Small intestine (tissue), 7 donors: ENCODE measurements around the gene TOX3. TPM values are rescaled to one million over a fixed set of nuclear protein-coding genes. Genes with fewer than 3 reads are reported as not detected.
A peak's percentile ranks its signal among the peaks of the same experiment; 100 is the strongest.

Experiments
- DNase-seq, 2 donors: peaks; one replicate each; pipeline versions ENCODE4 v3.0.0 to v3.0.0-alpha.2; 2013
- FAIRE-seq: peaks from 2 replicates; lab custom pipeline; 2012; peaks lifted over from hg19 to GRCh38; lab: Jason Lieb, UNC
- H3K27ac ChIP-seq, 3 donors: one replicate each; pipeline ENCODE4 v1.5.1; 2013; ENCODE audit warnings: low read length in 2 of 3, mild to moderate bottlenecking in 2 of 3, control low read depth in 1 of 3, inconsistent platforms in 1 of 3, low read depth in 1 of 3, moderate library complexity in 1 of 3
- H3K27me3 ChIP-seq, 3 donors: one replicate each; pipeline ENCODE4 v1.6.1; 2013; ENCODE audit warnings: low read length in 3 of 3, inconsistent platforms in 1 of 3; ENCODE audit not compliant: control insufficient read depth in 3 of 3, insufficient read depth in 3 of 3
- H3K36me3 ChIP-seq, 3 donors: one replicate each; pipeline ENCODE4 v1.6.1; 2013; ENCODE audit warnings: low read length in 3 of 3, inconsistent platforms in 1 of 3, low read depth in 1 of 3, mild to moderate bottlenecking in 1 of 3, moderate library complexity in 1 of 3; ENCODE audit not compliant: control insufficient read depth in 3 of 3, insufficient read depth in 2 of 3
- H3K4me1 ChIP-seq, 3 donors: one replicate each; pipeline ENCODE4 v1.6.1; 2013; ENCODE audit warnings: low read length in 2 of 3, inconsistent platforms in 1 of 3, low read depth in 1 of 3, mild to moderate bottlenecking in 1 of 3, moderate library complexity in 1 of 3; ENCODE audit not compliant: control insufficient read depth in 3 of 3, insufficient read depth in 2 of 3
- H3K4me3 ChIP-seq, 3 donors: one replicate each; pipeline ENCODE4 v1.5.1; 2013; ENCODE audit warnings: low read length in 3 of 3, control low read depth in 1 of 3, inconsistent platforms in 1 of 3, low read depth in 1 of 3, mild to moderate bottlenecking in 1 of 3, moderate library complexity in 1 of 3
- H3K9me3 ChIP-seq, 2 donors: one replicate each; pipeline ENCODE4 v1.6.1; 2013; ENCODE audit warnings: low read depth in 1 of 2, low read length in 1 of 2; ENCODE audit not compliant: control insufficient read depth in 2 of 2, insufficient read depth in 1 of 2
- WGBS, 3 donors: extraction: QIAGEN DNeasy Blood & Tissue Kit; methylation state at CpG; one replicate each; pipeline ENCODE4 v1.1.7; 2013; 5-methylcytosine and 5-hydroxymethylcytosine counted together
- polyA plus RNA-seq, 4 donors: library from polyadenylated mRNA; stranded (reverse) in 3 of 4; unstranded in 1 of 4; fragments of 200-250 nt in 3 of 4; fragments of 120-200 nt in 1 of 4; gene quantifications; one replicate each; pipeline versions ENCODE4 v1.2.1 to v1.2.3, GENCODE V29; 2013
- donor health status: healthy with polysubstance abuse.
- donor health status: control.
- donor health status: control.
- donor health status: Bipolar disorder and iron deficiency.
- donor health status: healthy.

The TOX3 gene
- polyA plus RNA-seq, 4 donors, result 8.9 to 13.1 (median 9.7) TPM

DNA sequence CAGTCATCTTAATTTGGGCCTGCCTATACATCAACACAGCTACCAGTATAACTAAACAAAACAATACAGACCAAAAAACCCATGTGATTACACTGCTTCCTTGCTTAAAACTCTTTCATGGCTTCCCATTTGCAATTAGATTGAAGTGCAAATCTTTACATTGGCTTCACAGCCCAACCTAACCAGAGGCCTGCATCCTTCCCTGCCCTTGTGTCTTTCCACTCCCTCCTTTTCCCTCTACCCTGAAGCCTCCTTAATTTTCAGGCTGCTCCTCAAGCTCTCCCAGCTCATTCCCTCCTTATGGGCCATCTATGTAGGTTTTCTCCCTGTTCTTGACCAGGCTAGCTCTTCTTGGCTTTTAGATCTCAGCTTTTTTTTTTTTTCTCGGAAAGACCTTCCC, 147.8 kb downstream of the TOX3 start:
- WGBS, 3 donors, result 69 to 85% (median 84%) methylated on average over 1 of the region's 1 CpG
- H3K27me3 ChIP-seq, result no peaks in the 10 kb centered on the region
- H3K4me3 ChIP-seq, result no peak overlapping the region
- peak overlapping the region in 1 of 3 donors; percentile 20 for H3K27ac ChIP-seq
- FAIRE-seq (no peak), DNase-seq (no peak)
- no peaks in the 10 kb centered on the region for H3K9me3 ChIP-seq
- H3K36me3 ChIP-seq, result no peaks in the 10 kb centered on the region
- H3K4me1 ChIP-seq, result peaks cover 0 to 3% (median 2%) of the 10 kb centered on the region in 3 donors

DNA sequence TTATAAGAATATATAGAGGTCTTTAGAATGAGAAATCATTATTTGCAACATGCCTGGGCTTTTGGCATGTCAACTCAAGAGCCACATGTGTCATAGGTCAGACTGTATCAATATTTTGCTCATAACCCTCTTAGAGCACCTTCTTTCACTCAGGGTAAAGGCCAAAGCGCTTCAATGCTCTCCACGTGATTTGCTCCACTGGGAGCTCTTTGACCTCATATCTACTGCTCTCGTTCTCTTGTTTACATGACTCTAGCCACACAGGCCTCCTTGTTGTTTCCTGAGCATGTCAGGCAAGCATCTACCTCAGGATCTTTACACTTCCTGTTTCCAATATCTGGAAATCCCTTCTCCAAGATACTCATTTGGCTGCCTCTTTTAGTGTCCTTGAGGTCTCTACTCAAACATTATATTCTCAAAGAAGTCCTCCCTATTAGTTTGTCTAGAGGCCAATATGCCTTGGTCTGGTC, 148.4 kb downstream of the TOX3 start:
- FAIRE-seq (no peak), DNase-seq (peak; percentile 33 to 80)

DNA sequence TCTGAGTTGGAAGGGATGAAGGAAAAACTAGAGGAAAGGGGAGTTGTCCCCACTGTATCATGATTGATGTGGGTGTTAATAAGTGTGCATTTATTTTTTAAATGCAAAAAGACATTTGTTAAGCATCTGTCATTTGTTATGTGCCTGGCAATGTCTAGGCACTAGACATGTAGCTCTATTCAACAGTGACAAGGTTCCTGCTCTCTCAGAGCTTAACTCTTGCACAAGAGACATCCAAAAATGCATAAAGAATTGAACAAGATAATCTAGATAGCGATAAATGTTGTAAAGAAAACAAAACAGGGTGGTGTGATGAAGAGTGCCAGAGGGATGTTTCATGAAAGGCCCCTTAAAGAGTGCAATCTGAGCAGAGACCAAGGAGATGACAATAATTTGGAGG, 148.9 kb downstream of the TOX3 start:
- peak overlapping the region in 1 of 3 donors; percentile 48 for H3K27ac ChIP-seq
- FAIRE-seq (no peak), DNase-seq (no peak)
- WGBS, 3 donors, result 76 to 87% (median 85%) methylated on average over 1 of the region's 1 CpG
- no peaks in the 10 kb centered on the region for H3K9me3 ChIP-seq
- H3K36me3 ChIP-seq, result no peaks in the 10 kb centered on the region
- peaks cover 0 to 3% (median 2%) of the 10 kb centered on the region in 3 donors for H3K4me1 ChIP-seq
- no peaks in the 10 kb centered on the region for H3K27me3 ChIP-seq
- no peak overlapping the region for H3K4me3 ChIP-seq

More for the DNA sequence above, 148.4 kb downstream of the TOX3 start:
- Histone ChIP-seq H3K27ac (peak overlapping the region in 1 of 3 donors; percentile 20), H3K4me1 (peaks cover 0 to 3% (median 2%) of the 10 kb centered on the region in 3 donors), H3K4me3 (no peak overlapping the region), H3K9me3 (no peaks in the 10 kb centered on the region), H3K36me3 (no peaks in the 10 kb centered on the region), H3K27me3 (no peaks in the 10 kb centered on the region)
- 13 to 34% (median 27%) methylated on average over 3 of the region's 3 CpGs for WGBS, 3 donors

DNA sequence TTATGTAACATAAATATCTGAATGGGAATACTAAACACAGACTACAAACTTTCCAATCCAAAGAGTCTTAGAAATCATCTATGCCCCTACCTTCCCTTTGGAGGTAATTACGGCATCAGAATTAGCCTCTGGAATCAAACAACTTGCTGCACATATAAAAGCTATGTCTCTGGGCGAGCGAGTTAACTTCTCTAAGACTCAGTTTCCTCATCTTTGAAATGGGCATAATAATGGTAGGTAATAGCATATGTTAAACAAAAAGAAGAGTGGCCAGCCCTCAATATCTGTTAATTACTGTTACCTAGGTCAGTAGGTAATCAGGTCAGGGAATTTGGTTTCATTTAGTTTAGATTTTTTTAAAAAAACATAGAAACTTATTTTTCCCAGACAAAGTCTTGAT, 153.5 kb downstream of the TOX3 start:
- no peak overlapping the region for H3K27ac ChIP-seq
- H3K27me3 ChIP-seq, result no peaks in the 10 kb centered on the region
- no peak for FAIRE-seq
- no peaks in the 10 kb centered on the region for H3K36me3 ChIP-seq
- peaks cover 0 to 3% (median 2%) of the 10 kb centered on the region in 3 donors for H3K4me1 ChIP-seq
- no peaks in the 10 kb centered on the region for H3K9me3 ChIP-seq
- 85 to 93% (median 92%) methylated on average over 3 of the region's 3 CpGs for WGBS, 3 donors
- DNase-seq, result no peak
- H3K4me3 ChIP-seq, result no peak overlapping the region

DNA sequence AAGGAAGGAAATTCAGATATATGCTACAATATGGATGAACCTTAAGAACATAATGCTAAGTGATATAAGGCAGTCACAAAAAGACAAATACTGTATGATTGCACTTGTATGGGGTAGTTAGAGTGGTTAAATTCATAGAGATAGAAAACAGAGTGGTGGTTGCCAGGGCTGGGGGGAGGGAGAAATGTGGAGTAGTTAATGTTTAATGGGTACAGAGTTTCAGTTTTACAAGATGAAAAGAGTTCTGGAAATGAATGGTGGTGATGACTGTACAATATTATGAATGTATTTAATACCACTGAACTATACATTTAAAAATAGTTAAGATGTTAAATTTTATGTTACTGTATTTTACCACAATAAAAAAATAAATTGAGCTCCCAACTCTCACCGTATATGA, 157.9 kb downstream of the TOX3 start:
- no peaks in the 10 kb centered on the region for H3K4me1 ChIP-seq
- no peaks in the 10 kb centered on the region for H3K27me3 ChIP-seq
- H3K4me3 ChIP-seq, result no peak overlapping the region
- WGBS, 3 donors, result 35 to 86% (median 82%) methylated on average over 1 of the region's 1 CpG
- H3K9me3 ChIP-seq, result no peaks in the 10 kb centered on the region
- H3K27ac ChIP-seq, result no peak overlapping the region
- peak; percentile 31 to 33 for DNase-seq
- no peaks in the 10 kb centered on the region for H3K36me3 ChIP-seq
- FAIRE-seq, result no peak
